HepG2 (cell line): ENCODE data around the gene GPATCH11. TPM values are rescaled to one million over a fixed set of nuclear protein-coding genes. Genes with fewer than 3 reads are reported as not detected.

Experiments
- ATAC-seq: fragments of 200-7000 bp; cut with Tn5 transposase; 3 replicates; pipeline ENCODE4 v1.9.1; 2020; ENCODE audit warnings: mild to moderate bottlenecking, moderate library complexity
- BruUV-seq: library from RNA; stranded (reverse); fragments of 400-500 nt; replicated peaks from 2 replicates; lab custom pipeline; 2021; lab: Mats Ljungman, UMichigan
- CTCF ChIA-PET: fragments of 300-600 bp; formaldehyde crosslinking; extraction: SDS; loops from one replicate; lab custom pipeline; 2021; ENCODE audit warnings: low total read pairs, inconsistent platforms, low intra/inter-chr PET ratio; lab: Yijun Ruan, JAX
- POLR2A ChIA-PET: fragments of 350-600 bp; sonication (Branson Sonifier 250); formaldehyde crosslinking; loops from one replicate; lab custom pipeline; 2020; ENCODE audit warnings: antibody characterized with exemption, inconsistent platforms; lab: Yijun Ruan, JAX
- DNase-seq: peaks from one replicate; pipeline ENCODE4 v3.0.0-alpha.2; 2015; ENCODE audit warnings: low spot score
- FAIRE-seq: peaks from 3 replicates; lab custom pipeline; 2011; peaks lifted over from hg19 to GRCh38; lab: Jason Lieb, UNC
- H2AFZ ChIP-seq: one replicate; pipeline ENCODE4 v1.6.1; 2011; ENCODE audit warnings: low read length, inconsistent platforms
- H3K27ac ChIP-seq: fragments of 300-600 bp; 3 replicates; pipeline ENCODE4 v1.8.0; 2011; ENCODE audit warnings: mixed run types, mild to moderate bottlenecking, mixed read lengths, low read length, inconsistent platforms; ENCODE audit not compliant: insufficient read depth; ENCODE audit errors: extremely low read length
- H3K27me3 ChIP-seq, 2 experiments: fragments of 200-600 bp in 1 of 2; 2 replicates in 1 of 2; 3 replicates in 1 of 2; pipeline versions ENCODE4 v1.6.0 to v1.8.0; 2011; ENCODE audit warnings: low read length in 2 of 2, mild to moderate bottlenecking in 2 of 2, moderate library complexity in 2 of 2, inconsistent platforms in 1 of 2; ENCODE audit not compliant: insufficient read depth in 2 of 2, control insufficient read depth in 1 of 2
- H3K36me3 ChIP-seq, 2 experiments: fragments of 200-600 bp in 1 of 2; replicated peaks in 1 of 2; 2 replicates in 1 of 2; 3 replicates in 1 of 2; pipeline versions ENCODE4 v1.5.1 to v1.8.0; 2011; ENCODE audit warnings: low read length in 2 of 2, inconsistent platforms in 1 of 2; ENCODE audit not compliant: insufficient read depth in 2 of 2, control insufficient read depth in 1 of 2
- H3K4me1 ChIP-seq: 2 replicates; pipeline ENCODE4 v1.5.1; 2012; ENCODE audit warnings: low read length, inconsistent platforms; ENCODE audit not compliant: insufficient read depth
- H3K4me2 ChIP-seq: 2 replicates; pipeline ENCODE4 v1.6.0; 2011; ENCODE audit warnings: low read depth, low read length, inconsistent platforms
- H3K4me3 ChIP-seq, 3 experiments: fragments of 200-600 bp in 1 of 3; sonication (generic), shearing (Covaris generic) in 1 of 3; replicated peaks in 1 of 3; 2 replicates each; pipeline ENCODE4 v1.5.1; 2011 to 2016; ENCODE audit warnings: low read length in 3 of 3, inconsistent platforms in 2 of 3, low read depth in 2 of 3, mild to moderate bottlenecking in 2 of 3, control low read depth in 1 of 3, mixed read lengths in 1 of 3; ENCODE audit not compliant: insufficient read depth in 1 of 3
- H3K79me2 ChIP-seq: one replicate; pipeline ENCODE4 v1.6.1; 2011; ENCODE audit warnings: low read length, inconsistent platforms; ENCODE audit not compliant: insufficient read depth
- H3K9ac ChIP-seq: 2 replicates; pipeline ENCODE4 v1.6.0; 2011; ENCODE audit warnings: mild to moderate bottlenecking, low read depth, low read length, inconsistent platforms; ENCODE audit not compliant: insufficient read depth
- H3K9me3 ChIP-seq: 2 replicates; pipeline ENCODE4 v1.5.1; 2012; ENCODE audit warnings: mild to moderate bottlenecking, low read length
- H4K20me1 ChIP-seq: 2 replicates; pipeline ENCODE4 v1.6.0; 2011; ENCODE audit warnings: inconsistent platforms, mild to moderate bottlenecking, low read length, moderate library complexity; ENCODE audit not compliant: insufficient read depth
- ATAD3A ChIP-seq: sonication (generic); formaldehyde crosslinking; IDR thresholded peaks from 2 replicates; pipeline ENCODE4 v1.4.0; 2020; ENCODE audit warnings: missing genetic modification reagents
- BHLHE40 ChIP-seq: IDR thresholded peaks from 2 replicates; pipeline ENCODE4 v1.6.1; 2011; ENCODE audit warnings: low read length, improper control_type of control experiment
- CBX2 ChIP-seq, 2 experiments: fragments of 200-600 bp in 1 of 2; sonication (generic); formaldehyde crosslinking in 1 of 2; IDR thresholded peaks; 2 replicates each; pipeline versions ENCODE4 v1.7.0 to v1.8.1; 2018 to 2022; ENCODE audit warnings: low read depth in 2 of 2, low read length in 1 of 2, mild to moderate bottlenecking in 1 of 2, missing genetic modification reagents in 1 of 2
- CCDC6 ChIP-seq: sonication (generic); formaldehyde crosslinking; IDR thresholded peaks from 2 replicates; pipeline ENCODE4 v1.8.1; 2022; ENCODE audit warnings: mild to moderate bottlenecking, missing genetic modification reagents, moderate library complexity
- HBP1 ChIP-seq: IDR thresholded peaks from 2 replicates; pipeline ENCODE4 v1.6.1; 2016; ENCODE audit warnings: low read depth, control low read depth
- KLF16 ChIP-seq, 2 experiments: sonication (generic) in 1 of 2; formaldehyde crosslinking in 1 of 2; IDR thresholded peaks; 2 replicates each; pipeline versions ENCODE4 v1.6.1 to v1.8.0; 2016 to 2023; ENCODE audit warnings: missing genetic modification reagents in 2 of 2, missing compliant biosample characterization in 1 of 2
- KLF6 ChIP-seq: IDR thresholded peaks from 2 replicates; pipeline ENCODE4 v1.8.0; 2016; ENCODE audit warnings: missing biosample characterization, missing genetic modification reagents
- MTA1 ChIP-seq: sonication (generic); formaldehyde crosslinking; IDR thresholded peaks from 2 replicates; pipeline ENCODE4 v1.4.0; 2020; ENCODE audit warnings: missing genetic modification reagents, mild to moderate bottlenecking, borderline replicate concordance
- RARA ChIP-seq: IDR thresholded peaks from 2 replicates; pipeline ENCODE4 v1.6.1; 2016; ENCODE audit warnings: missing genetic modification reagents, missing compliant biosample characterization
- ZNF101 ChIP-seq: sonication (generic); formaldehyde crosslinking; IDR thresholded peaks from 2 replicates; pipeline ENCODE4 v1.4.0; 2020; ENCODE audit warnings: mild to moderate bottlenecking, low read depth, missing genetic modification reagents, borderline replicate concordance
- ZNF644 ChIP-seq: IDR thresholded peaks from 2 replicates; pipeline ENCODE4 v1.6.1; 2016; ENCODE audit warnings: low read depth
- WGBS: methylation state at CpG from one replicate; pipeline ENCODE4 v1.1.6; 2017; ENCODE audit warnings: low lambda C conversion rate; 5-methylcytosine and 5-hydroxymethylcytosine counted together
- in situ Hi-C: cut with HindIII; loops from 2 replicates; pipeline ENCODE4 v1.10.0; 2017; ENCODE audit warnings: low pct_unique_long_range_greater_than_20kb; ENCODE audit not compliant: extremely low pct_ligation_motif_present
- intact Hi-C: fragments of 100-400 bp; cut with micrococcal nuclease; formaldehyde crosslinking; loops from one replicate; pipeline ENCODE4 v1.10.0; 2022; ENCODE audit not compliant: unreplicated experiment
- polyA plus RNA-seq, 8 experiments: library from polyadenylated mRNA; depleted of rRNA in 3 of 8; stranded (reverse) in 7 of 8; unstranded in 1 of 8; fragments of >200 nt; fragmentation: Illumina TruSeq in 4 of 8; extraction: Trizol in 4 of 8; gene quantifications; 2 replicates each; pipeline versions ENCODE4 v1.2.1 to v1.2.3, GENCODE V29; 2011 to 2016; ENCODE audit warnings: low read depth in 4 of 8, missing spikeins in 1 of 8, mixed read lengths in 1 of 8; ENCODE audit not compliant: insufficient read depth in 1 of 8
- total RNA-seq, 5 experiments: library from RNA; depleted of rRNA; stranded (reverse); fragments of >200 nt; fragmentation: Illumina TruSeq; extraction: Trizol; gene quantifications; 2 replicates each; pipeline ENCODE4 v1.2.3, GENCODE V29; 2016; ENCODE audit warnings: low read depth in 1 of 5

The GPATCH11 gene
- total and polyA plus RNA-seq, 2 of the 13 experiments (the other 11 are each of a cell fraction or from before 2014, with no cell fraction given), result 3.8 to 8.7 TPM

GRCh38 chr2:37102588-37102987 is 18.3 kb downstream of the GPATCH11 start:
- ATAC-seq (no peak), DNase-seq (no peak), FAIRE-seq (no peak)
- intact Hi-C loops, result no loop called here
- H3K27ac ChIP-seq, result no peak overlapping the region
- CTCF ChIA-PET, result no interaction called here
- no peak overlapping the region for H3K9ac ChIP-seq
- H3K36me3 ChIP-seq, result peaks cover 1 to 19% of the 10 kb centered on the region in 2 experiments
- 96% methylated on average over 3 of the region's 3 CpGs for WGBS
- no TSS peak for BruUV-seq
- H3K9me3 ChIP-seq, result no peaks in the 10 kb centered on the region
- TF ChIP-seq KLF16 (CRISPR knock-in tag; IDR thresholded peaks at IDR 0.05) (no peak), ZNF101 (no peak), KLF6 (CRISPR knock-in tag) (no peak), ATAD3A (CRISPR knock-in tag) (no peak), CCDC6 (no peak), RARA (no peak), BHLHE40 (no peak), HBP1 (no peak), CBX2 (IDR thresholded peaks at IDR 0.05; ENCODE audit: low read depth, low read length) (no peak), CBX2 (CRISPR knock-in tag; IDR thresholded peaks at IDR 0.05; ENCODE audit: low read depth) (no peak), ZNF644 (CRISPR knock-in tag) (no peak), MTA1 (CRISPR knock-in tag) (no peak)
- H2AFZ ChIP-seq, result no peak overlapping the region
- H3K4me2 ChIP-seq, result no peak overlapping the region
- no peaks in the 10 kb centered on the region for H4K20me1 ChIP-seq
- H3K4me3 ChIP-seq, result no peak overlapping the region
- peaks cover 15% of the 10 kb centered on the region for H3K4me1 ChIP-seq
- H3K27me3 ChIP-seq, result no peaks in the 10 kb centered on the region
- POLR2A ChIA-PET, result no interaction called here
- in situ Hi-C loops, result no loop called here
- H3K79me2 ChIP-seq, result no peaks in the 10 kb centered on the region
